HG03095 (cell line): ENCODE measurements around the gene ADGRF1.
"Not testable (repeated sequence)": the region's sequence is repeated elsewhere in the genome, so short reads cannot be mapped to it uniquely, and the experiment has no call there.

ENCODE experiments used
- ATAC-seq: cut with Tn5 transposase; IDR thresholded peaks from one replicate; pipeline ENCODE4 v1.9.1; 2021; ENCODE audit warnings: moderate library complexity; ENCODE audit not compliant: unreplicated experiment

ADGRF1 gene

DNA sequence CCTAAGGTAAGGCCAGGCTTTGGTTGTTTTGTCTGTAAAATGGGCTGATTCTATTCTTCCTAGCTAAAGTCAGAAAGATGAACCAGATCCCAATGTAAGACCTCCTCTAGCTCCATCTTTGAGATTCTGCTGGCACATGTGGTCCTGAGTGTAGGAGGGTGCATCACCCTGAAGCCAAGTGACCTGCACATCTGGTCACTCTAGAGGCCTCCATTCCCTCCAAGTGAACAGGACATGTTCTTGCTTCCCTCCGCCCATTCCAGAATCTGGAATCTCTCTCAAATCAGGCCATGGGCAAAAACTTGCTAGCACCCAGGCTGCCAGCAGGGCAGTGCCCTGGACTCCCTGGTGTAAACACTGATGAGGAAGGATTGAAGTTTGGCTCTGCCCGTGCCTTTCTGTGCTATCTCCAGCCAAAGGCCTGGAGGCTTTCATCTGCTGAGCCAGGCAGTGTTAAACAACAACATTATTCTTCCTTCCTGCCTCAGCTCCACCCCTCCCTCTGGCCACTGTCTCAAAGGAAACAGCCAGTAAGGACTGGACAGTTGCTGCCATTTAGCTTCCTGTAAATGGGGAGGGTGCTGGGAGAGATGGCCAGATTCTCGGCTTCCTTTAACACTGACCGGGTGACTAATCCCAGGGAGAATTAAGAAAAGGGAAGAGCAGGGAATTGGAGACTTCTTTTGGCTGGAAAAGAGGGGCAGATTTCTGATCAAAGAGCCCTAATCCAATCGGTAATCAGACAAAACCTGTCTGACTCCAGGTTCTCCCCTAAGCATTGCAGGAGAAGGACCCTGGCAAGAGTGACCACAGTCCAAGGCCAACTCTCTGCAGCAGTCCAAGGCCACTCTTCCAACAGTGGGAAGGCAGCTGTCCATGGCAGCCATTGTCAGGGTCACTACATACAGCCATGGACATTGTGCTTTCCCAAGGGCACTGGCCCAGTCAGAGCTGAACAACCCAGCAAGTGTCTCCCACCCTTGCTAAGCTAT lies 19.5 kb upstream of the ADGRF1 start:
- ATAC-seq, result no peak

DNA sequence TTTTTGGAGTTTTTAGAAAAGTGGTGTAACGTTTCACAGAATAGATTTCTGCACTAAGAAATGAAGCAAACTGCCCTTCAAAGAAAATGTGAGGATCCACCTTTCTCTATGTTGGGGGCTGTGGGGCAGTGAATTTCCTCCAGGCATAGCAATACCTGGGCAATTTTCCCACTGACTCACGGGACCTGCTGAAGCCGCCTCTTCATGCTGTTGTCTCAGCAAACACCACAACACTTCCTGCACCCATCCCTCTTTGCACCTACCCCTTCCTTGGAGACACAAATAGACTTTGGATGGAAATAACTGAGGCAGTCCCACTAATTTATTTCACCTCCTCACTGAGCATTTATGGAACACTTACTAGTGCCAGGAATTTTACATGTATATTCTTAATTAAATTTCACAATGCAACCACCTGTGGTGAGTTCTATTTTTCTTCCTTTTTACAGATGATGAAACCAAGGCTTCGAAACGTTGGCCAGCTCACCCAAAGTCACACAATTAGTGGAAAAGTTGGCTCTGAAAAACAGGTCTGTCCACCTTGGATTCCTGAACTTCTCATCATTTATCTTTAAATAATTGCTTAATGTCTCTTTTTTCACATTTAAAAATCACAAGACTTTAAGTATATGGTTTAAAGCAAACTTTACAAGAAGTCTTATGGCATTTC lies 17.2 kb upstream of the ADGRF1 start:
- no peak for ATAC-seq

DNA sequence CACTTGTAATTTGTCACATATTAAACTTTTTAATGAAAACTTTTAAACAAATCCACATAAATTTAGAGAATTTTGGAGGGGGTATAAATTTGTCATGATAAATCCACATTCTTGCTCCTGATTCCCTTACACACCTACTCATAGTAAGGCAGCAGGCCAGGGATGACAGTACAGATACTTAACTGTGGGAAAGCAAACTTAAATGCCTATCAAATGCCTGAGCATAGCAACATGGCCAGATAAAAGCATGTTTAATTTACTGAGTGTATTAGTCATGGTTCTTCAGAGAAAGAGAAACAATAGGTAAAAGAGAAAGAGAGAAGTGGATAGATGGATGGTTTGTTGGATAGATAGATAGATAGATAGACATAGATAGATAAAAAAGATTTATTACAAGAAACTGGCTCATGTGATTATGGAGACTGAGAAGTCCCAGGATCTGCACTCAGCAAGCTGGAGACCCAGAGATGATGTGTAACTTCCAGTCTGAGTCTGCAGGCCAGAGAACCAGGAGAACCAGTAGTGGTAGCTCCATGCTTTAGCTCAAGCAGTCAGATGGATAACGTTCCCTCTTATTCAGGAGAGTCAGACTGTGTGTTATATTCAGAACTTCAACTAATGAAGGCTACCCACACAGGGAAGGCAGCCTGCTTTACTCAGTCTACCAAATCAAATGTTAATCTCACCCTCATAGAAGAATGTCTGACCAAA lies 15.9 kb upstream of the ADGRF1 start:
- ATAC-seq, result no peak

DNA sequence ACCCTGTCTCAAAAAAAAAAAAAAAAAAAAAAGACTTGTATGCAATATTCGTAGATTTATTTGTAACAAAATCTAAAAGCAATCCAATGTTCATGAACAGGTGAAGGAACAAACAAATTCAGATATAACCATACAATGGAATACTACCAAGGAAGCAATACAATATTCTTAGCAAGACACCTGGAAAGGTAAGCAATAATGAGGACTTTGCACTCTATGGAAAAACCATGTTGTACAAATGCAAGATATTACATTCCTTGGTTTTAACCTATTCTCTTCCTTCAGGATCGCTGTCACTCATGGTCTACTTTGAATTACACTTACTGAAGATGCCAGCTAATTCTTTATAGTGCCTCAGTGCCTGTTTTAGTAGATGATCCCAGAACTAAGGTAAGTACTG lies 14.7 kb upstream of the ADGRF1 start:
- no peak for ATAC-seq

DNA sequence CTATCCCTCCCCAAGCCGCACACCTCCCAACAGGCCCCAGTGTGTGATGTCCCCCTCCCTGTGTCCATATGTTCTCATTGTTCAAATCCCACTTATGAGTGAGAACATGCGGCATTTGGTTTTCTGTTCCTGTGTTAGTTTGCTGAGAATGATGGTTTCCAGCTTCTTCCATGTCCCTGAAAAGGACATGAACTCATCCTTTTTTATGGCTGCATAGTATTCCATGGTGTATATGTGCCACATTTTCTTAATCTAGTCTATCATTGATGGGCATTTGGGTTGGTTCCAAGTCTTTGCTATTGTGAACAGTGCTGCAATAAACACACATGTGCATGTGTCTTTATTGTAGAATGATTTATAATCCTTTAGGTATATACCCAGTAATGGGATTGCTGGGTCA lies 12.2 kb upstream of the ADGRF1 start:
- not testable (repeated sequence) for ATAC-seq

DNA sequence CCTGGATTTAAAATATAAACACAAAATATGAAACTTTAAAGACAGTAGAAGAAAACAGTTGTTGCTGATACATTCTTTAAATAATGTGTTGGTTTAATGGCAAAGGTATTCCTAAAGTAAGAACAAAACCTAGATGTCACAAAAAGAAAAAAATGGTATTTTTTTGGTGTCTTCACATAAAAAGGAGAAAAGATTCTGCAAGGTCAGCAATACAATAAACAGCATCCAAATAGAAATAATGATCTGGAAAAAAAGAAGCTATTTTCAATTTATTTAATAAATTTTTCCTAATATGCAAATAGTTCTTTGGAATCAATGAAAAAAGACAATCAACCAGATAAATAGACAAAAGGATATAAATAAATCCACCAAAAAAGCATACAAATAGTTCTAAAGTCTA lies 6.5 kb upstream of the ADGRF1 start:
- ATAC-seq, result no peak

DNA sequence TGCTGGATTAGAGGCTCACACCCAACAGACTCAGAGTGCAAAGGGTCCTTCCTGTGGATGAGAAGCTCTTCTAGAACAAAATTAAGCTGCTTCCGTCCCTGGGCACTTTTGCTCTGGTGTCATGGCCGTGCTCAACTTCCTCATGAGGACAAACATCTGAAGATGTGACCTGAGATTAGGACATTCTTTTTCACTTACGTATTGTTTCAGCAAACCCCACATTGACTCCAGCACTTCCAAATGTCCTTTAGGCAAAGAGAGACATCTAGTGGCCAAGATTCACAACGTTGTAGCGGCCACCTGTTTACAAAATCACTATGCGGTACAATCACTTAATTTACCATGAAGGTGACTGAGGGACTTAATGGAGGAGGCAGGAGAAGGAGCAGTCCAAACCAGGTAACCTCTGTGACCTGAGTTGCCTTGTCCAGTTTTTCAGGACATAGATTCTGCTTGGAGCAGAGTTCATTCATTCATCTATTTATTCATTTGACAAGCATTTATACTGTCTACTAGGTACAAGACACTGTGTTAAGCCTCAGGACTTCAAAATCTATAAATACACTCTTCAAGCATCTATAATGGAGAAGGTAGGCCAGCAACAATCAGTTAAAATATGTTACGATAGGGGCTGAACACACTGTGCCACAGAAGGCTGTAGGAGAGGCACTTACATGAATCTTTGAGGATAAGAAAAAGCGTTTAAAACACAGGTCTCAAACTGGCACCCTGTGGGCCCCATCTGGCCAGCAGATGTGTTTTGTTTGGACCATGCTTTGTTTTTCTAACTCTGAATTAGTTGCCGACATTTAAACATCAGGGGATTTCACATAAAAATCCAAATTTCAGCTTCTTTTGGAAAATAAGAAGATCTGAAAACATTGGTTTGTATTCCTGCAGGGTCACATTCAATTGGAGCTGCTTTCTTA lies 5.6 kb upstream of the ADGRF1 start:
- peak; percentile 85 for ATAC-seq

DNA sequence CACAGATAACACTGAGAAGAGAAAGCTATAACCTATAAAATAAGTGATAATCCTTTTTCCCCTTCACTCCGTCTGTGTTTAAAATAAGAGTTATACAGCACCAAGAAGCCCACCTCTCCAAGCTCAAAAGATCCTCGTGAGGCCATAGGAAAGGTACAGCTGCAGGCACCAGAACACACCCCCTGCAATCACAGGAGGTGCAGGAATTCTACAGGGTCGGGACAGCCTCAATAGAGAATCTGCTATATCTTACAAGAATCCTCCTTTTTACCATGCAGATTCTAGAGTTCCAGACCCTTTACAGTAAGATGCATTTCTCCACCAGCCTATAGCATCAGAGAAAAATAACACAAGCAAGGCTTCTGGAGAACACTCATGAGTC lies 5.0 kb upstream of the ADGRF1 start:
- ATAC-seq, result no peak

DNA sequence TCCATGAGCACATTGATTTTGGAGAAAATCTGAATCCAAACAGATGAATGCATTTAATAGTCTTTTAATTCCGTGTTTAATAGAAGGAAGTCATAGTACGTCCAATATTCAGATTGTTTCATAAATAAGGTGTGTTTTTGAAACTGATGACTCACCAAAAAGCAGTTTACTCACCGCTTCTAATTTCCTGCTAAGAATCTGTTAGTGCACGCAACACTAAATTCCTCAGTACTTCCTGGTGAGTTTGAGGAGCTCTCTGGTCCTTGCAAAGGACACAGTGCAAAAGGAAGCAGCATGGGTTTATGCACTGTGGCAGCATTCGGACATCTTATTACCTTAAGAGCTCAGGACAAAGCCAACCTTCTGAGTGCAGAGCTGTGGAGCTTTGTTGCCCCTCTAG lies 2.3 kb upstream of the ADGRF1 start:
- ATAC-seq, result no peak

DNA sequence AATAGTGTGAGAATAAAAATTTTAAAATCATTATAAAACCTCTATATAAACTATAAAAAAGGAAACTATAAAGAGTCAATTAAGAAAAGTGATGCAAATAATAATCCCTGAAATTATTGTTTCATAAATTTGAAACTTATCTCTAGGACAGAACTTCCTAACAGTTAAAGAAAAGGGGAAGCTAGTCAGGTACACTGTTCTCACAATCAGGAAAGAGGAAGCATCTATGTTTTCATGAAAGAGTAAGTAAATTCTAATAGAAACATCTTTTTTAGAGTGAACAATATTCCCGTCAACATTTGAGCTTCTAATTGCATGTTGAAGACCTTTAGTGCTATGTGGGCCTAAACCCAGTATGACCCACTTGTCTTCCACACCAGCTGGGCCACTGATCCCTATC lies 1.2 kb upstream of the ADGRF1 start:
- ATAC-seq, result no peak

DNA sequence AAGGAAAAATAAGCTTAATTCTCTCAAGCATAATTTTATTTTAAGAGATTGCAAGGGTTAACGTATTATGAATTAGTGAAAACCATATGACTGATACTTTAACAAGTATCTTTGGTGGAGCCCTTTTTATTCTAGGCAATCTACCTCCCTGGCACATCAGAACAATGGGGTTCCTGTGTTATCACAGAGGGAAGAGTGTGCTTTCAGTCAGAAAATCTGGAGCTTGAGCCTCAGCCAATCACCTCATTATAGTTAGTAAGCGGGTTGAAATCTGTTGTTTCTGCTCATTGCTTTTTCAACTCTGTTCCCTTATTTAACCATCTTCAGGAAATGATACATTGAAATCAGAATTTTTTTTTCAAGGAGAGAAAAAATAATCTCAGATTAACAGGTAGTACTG lies 391 bp downstream of the ADGRF1 start:
- ATAC-seq, result no peak

DNA sequence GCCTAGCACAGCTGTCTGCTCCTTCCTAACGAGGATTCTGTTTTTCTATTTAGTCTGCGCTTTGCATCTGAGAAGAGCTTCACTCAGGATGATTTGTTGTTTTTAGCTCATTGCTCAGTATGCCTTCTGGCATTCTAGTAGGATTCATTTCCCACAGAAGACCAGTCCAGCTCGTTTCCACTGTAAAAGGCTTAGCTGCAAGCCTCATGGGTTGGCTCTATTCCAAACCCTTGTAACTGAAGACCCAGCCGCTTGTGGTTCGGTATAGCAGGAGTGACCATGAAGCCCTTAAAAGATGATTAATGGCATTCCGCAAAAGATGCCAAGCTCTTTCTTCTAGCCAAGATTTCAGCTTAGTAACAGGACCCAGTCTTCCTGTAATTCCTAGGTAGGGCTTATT lies 7.2 kb downstream of the ADGRF1 start:
- ATAC-seq, result no peak

DNA sequence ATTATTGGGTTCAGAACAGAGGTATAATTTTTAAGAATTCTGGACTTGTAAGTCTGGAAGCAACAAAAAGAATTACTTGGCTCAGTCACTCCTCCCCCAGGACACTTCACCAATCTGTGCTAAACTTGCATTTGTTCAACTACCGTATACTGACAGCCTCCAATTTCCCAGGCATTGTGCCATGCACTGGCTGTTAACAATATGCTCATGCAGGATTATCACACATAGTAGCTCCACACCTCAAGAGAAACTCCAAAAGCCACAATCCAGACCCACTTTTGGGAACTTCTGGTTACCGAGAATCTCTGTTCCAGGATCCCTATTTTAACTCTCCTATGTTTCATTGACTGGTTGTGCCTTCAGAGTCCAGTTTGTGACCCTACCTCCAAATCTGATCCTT lies 7.7 kb downstream of the ADGRF1 start:
- no peak for ATAC-seq

DNA sequence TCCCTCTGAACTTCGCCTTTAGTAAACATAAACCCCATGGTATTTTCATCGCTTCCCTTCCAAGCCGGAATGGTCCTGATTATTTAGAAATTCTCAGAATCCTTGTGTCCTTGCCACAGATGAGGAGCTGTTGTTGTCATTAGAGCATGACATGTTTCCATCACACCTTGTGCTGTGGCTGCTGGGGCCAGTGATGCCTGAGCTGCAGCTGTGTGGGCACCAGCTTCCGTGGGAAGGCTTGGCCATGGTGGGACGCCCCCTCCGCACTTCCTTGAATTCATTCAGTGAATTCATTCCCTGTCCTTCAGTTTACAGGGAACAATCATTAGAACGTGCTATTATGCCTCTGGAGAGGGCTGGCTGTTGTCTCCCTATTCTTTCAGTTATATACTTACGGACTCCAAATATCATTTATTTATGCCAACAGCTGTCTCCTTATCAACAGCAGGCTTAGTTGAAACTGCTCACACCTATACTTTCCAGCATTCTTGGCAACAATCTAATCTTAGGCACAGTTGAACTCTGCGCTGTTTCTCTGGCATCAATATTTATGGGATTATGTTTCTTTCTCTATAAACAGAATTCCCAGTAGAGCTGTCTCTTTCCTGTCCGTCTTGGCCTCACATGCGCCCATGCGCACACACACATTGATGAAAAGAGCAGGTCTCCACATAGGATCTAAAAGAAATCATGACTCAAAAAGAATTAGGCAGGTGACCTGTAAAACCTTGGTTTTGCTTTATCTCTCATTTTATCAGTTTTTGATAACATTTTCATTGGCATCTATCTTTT lies 9.0 kb downstream of the ADGRF1 start:
- ATAC-seq, result no peak

DNA sequence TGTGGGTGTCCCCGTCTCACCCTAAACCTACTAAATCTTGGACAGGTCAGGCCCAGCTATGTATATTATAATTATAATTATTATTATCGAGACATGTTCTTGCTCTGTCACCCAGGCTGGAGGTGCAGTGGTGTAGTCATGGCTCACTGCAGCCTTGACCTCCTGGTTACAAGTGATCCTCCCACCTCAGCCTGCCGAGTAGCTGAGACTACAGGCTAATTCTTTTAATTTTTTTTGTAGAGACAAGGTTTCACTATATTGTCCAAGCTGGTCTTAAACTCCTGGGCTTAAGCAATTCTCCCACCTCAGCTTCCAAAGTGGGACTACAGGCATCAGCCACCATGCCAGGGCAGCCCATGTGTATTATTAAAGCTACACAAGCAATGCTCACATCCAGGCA lies 10.5 kb downstream of the ADGRF1 start:
- ATAC-seq, result no peak

DNA sequence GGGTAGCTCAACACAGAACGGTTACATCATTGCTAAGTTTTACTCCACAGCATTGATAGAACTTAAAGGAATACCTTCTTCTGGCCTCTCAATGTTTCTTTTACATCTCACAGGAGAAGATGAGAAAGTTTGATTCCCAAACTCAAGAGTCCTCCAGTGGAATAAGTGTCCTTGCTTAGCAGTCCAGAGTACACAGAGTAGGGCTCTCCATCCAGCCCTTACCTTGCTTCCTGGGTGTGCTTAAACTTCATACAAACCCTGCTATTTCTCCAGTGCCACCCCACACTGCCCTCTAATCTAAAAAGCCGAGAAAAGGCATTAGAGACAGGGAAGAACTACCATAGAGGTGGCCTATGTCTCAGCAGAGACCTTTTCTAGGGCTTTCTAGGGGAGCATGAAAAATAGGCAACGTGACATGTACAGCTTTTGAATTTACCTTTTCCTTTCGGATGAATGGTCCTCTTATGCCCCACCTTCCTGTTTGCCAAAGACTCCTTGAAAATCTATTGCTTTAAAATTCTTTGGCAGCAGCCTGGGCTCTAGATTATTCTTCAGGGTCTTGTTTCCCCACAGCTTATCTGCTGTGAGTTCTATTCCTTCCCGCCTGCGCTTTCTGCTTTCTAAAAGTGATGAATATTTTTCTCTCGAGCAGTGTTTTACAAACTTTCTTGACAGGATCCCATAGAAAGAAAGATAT lies 12.1 kb downstream of the ADGRF1 start:
- ATAC-seq, result no peak

DNA sequence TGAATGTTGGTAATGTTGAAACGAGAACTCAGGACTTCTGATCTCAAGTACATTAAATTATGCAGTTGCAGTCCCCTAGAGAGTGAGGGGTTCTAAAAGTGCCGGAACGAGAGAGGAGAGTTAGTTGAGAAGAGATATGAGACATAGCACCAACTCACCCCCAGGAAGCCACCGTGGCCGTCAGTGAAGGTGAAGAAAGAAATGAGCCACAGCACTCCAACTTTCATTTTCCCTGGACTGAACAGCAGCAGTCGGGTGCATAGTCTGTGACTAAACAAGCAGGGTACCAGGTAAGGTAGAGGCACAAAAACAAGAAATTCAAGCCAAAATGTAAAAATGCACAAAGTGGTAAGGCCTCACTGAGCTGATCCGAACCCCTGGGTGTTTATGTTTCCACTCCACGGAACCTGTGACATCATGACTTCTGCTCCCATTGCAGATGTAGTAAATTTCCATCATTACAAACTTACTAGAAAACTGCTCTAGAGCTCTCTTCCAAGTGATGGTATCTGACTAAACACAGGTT lies 13.2 kb downstream of the ADGRF1 start:
- no peak for ATAC-seq

DNA sequence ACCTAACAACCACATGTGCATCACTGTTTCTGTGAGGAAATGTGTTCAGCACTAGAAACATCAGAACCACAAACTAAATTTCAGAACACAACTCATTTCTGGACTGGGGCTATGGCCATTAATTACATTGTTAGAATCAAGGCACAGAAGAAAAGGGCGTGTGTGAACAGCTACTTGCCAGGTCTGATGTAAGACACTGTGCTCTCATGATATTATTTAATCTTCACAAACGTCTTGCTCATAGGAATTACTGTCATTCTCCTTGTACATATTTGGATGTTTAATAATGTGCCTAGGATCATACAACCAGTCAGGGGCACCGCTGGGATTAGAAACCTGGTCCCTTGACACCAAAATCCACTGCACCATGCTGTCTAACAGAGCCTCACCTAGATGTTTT lies 14.8 kb downstream of the ADGRF1 start:
- ATAC-seq, result no peak

DNA sequence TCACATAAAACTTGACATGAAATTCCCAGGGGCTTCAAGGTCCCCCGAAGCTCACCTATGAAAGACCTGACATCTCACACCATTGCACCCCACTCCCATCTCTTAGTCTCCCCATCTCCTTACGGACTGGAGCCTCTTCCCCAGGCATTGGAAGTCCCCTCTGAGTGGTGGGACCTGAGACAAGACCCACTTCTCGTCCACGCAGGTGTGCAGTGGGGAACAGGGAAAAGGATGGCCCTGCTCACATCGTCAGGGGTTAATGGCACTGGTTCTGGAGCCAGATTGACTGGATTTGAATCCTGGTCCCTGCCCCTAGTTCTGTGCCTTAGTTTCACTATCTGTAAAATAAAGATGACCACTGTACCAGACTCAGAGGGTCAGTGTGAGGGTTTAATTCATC lies 15.5 kb downstream of the ADGRF1 start:
- ATAC-seq, result no peak
